A549 treated with dexamethasone at 1 μM for 4 hours (cell line): ENCODE results near the gene SMIM10L1. TPM values are rescaled to one million over a fixed set of nuclear protein-coding genes. Genes with fewer than 3 reads are reported as not detected.

Experiments used
- total RNA-seq: library from RNA; stranded (reverse); fragments of 200-300 nt; extraction: Qiagen RNA extraction; gene quantifications from 5 replicates; pipeline ENCODE4 v1.2.3, GENCODE V29; 2022

SMIM10L1 gene
- 8.2 to 8.7 TPM (median 8.2 TPM) in 5 replicates for total RNA-seq

DNA sequence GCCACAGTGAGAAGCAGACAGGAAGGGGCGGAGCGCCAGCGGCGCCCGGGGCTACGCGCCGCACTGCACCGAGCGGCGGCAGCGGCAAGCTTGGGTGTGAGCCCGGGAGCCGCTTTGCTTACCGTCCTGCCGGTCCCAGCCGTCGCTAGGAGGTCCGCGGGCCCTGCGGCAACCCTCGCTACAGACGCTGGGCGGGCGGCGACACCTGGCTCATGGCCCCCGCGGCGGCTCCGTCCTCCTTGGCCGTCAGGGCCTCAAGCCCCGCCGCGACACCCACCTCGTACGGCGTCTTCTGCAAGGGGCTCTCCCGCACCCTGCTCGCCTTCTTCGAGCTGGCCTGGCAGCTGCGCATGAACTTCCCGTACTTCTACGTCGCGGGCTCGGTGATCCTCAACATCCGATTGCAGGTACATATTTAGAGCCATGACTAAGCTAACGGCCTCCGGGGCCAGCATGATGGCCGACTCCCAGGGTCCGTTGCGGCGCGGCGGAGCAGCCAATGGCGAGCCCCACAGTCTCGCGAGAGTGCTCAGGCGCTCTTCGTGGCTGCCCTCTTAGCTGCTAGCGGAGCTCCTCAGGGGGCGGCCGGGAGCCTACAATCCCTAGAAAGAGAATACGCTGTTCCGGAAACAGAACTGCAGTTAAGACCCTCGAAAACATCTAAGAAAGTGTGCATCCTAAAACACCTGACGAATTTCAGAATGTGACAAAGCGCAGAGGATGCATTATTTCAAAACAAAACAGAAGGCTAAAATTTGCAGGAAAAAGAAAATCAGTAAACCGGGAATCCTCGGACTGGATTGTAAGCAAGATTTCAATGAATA is at the start of gene SMIM10L1:
Gene SMIM10L1, plus strand, starts transcription at position 50 of the 824 bp plus-strand sequence. Its CDS starts 163 bp downstream, at position 213.

GRCh38 chr12:11134305-11134704 is 36.7 kb upstream of the SMIM10L1 start, which contains the start of gene TAS2R30:
TSS of gene TAS2R30 (minus strand) at chr12:11134644. CDS start at chr12:11134244, 400 bp downstream.

DNA sequence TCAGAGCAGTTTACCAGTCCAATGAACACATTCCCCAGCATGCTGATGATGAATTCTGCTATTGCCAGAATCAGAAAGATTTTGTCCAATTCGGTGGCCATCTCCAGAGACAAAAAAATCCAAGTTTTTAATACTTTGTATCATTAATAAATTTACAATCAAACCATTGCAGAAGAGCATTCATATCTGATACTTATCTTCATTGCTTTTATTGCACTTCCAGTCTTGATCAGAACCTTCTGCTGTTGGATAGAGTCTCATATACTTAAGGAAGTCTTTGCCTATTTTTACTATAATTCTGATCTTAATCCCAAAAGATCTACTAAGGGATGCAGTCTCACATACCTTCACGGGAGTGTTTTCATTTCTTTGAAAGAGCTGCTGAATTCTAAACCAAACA is 15.8 kb downstream of the SMIM10L1 start, which contains the start of gene TAS2R42:
Gene TAS2R42, minus strand, starts transcription at position 101 of the 400 bp plus-strand sequence. Its CDS starts 0 bp downstream, at position 101.

Other genes starting within 250 kb of the SMIM10L1 start
- 0.26 to 0.27 TPM in 2 of 5 replicates, not detected in the others for gene PRH2, start 242.0 kb upstream of the SMIM10L1 start, total RNA-seq
- gene TAS2R14, start 231.9 kb upstream of the SMIM10L1 start, total RNA-seq: 0.28 to 0.62 TPM (median 0.55 TPM) in 5 replicates
- gene TAS2R50, start 184.3 kb upstream of the SMIM10L1 start, total RNA-seq: not detected in 5 replicates
- gene TAS2R20, start 172.9 kb upstream of the SMIM10L1 start, total RNA-seq: 0.06 to 0.12 TPM (median 0.11 TPM) in 3 of 5 replicates, not detected in the others
- gene TAS2R19, start 148.6 kb upstream of the SMIM10L1 start, total RNA-seq: 0.09 to 0.15 TPM in 2 of 5 replicates, not detected in the others
- gene TAS2R31, start 139.8 kb upstream of the SMIM10L1 start, total RNA-seq: 0.08 to 0.27 TPM (median 0.11 TPM) in 4 of 5 replicates, not detected in the other
- gene TAS2R46, start 108.9 kb upstream of the SMIM10L1 start, total RNA-seq: not detected in 5 replicates
- gene TAS2R43, start 78.9 kb upstream of the SMIM10L1 start, total RNA-seq: not detected in 5 replicates
- gene TAS2R30, start 36.5 kb upstream of the SMIM10L1 start, total RNA-seq: not detected in 5 replicates
- not detected in 5 replicates for gene TAS2R42, start 15.7 kb downstream of the SMIM10L1 start, total RNA-seq
- 0.16 TPM in 1 of 5 replicates, not detected in the others for gene PRB3, start 98.5 kb downstream of the SMIM10L1 start, total RNA-seq
- gene PRB4, start 139.2 kb downstream of the SMIM10L1 start, total RNA-seq: not detected in 5 replicates
- gene PRB2, start 224.4 kb downstream of the SMIM10L1 start, total RNA-seq: 0.08 TPM in 1 of 5 replicates, not detected in the others